HEK293 (cell line): ENCODE measurements around the gene TP73.

Experiments
- CTCF ChIP-seq: fragments of 450-650 bp; formaldehyde crosslinking; IDR thresholded peaks from 2 replicates; pipeline ENCODE4 v1.5.1; 2016; ENCODE audit warnings: missing biosample characterization, missing genetic modification characterization
- ZNF76 ChIP-seq: fragments of 450-650 bp; formaldehyde crosslinking; IDR thresholded peaks from 2 replicates; pipeline ENCODE4; 2016; ENCODE audit warnings: low read depth, missing biosample characterization, missing genetic modification characterization, borderline replicate concordance
- ZNF792 ChIP-seq: fragments of 450-650 bp; formaldehyde crosslinking; IDR thresholded peaks from 2 replicates; pipeline ENCODE4 v1.5.1; 2016; ENCODE audit warnings: missing biosample characterization, missing genetic modification characterization
- ZSCAN4 ChIP-seq: fragments of 450-650 bp; formaldehyde crosslinking; IDR thresholded peaks from 2 replicates; pipeline ENCODE4 v1.5.1; 2017; ENCODE audit warnings: missing biosample characterization, missing genetic modification characterization

- TF ChIP-seq ZNF792 (tag by site-specific recombination) = no peak
- TF ChIP-seq CTCF (tag by site-specific recombination) = peak; percentile 92
- peak; percentile 17; the same call in 1 of the 2 replicates for TF ChIP-seq ZNF76
- no peak for TF ChIP-seq ZSCAN4
Observed at GRCh38 chr1:3775490-3776230, 123.3 kb downstream of the TP73 start.
